Measurements from ENCODE around the gene PTGDR2.
A peak's percentile ranks its signal among the peaks of the same experiment; 100 is the strongest.

The PTGDR2 gene

GRCh38 chr11:60831143-60831500 is 24.6 kb downstream of the PTGDR2 start:
- Histone ChIP-seq H3K4me3 (replicated peaks; ENCODE audit: insufficient read depth, low read length) (no peak overlapping the region), H3K27me3 (ENCODE audit: insufficient read depth, poor library complexity, severe bottlenecking) (no peaks in the 10 kb centered on the region), H3K27ac (replicated peaks) (no peak overlapping the region)
- DNase-seq (ENCODE audit: low read depth in 1 of 2, low spot score in 1 of 2), result peak; percentile 56 to 81
- peak; percentile 87 for TF ChIP-seq CTCF (IDR thresholded peaks at IDR 0.05; ENCODE audit: insufficient read depth, low read length)
- TF ChIP-seq GABPA (IDR thresholded peaks at IDR 0.05; ENCODE audit: low read depth), result no peak

GRCh38 chr11:60830478-60831142 is 25.1 kb downstream of the PTGDR2 start:
- H3K27me3 ChIP-seq (ENCODE audit: insufficient read depth, poor library complexity, severe bottlenecking), result no peaks in the 10 kb centered on the region
- TF ChIP-seq GABPA (IDR thresholded peaks at IDR 0.05; ENCODE audit: low read depth) (no peak), REST (IDR thresholded peaks at IDR 0.05; ENCODE audit: insufficient replicate concordance, low read depth) (no peak), SPI1 (IDR thresholded peaks at IDR 0.05; ENCODE audit: borderline replicate concordance, low read depth) (peak; percentile 60), POLR2AphosphoS5 (IDR thresholded peaks at IDR 0.05; ENCODE audit: low read depth) (no peak), CTCF (IDR thresholded peaks at IDR 0.05; ENCODE audit: insufficient read depth, low read length) (no peak)
- no peak overlapping the region for H3K4me3 ChIP-seq (replicated peaks; ENCODE audit: insufficient read depth, low read length)
- H3K27ac ChIP-seq (replicated peaks), result no peak overlapping the region
- DNase-seq (ENCODE audit: low read depth in 1 of 2, low spot score in 1 of 2), result peak in 1 of 2 experiments; percentile 60

- no peak for DNase-seq (ENCODE audit: low read depth in 1 of 2, low spot score in 1 of 2)
- no peaks in the 10 kb centered on the region for H3K27me3 ChIP-seq (ENCODE audit: insufficient read depth, poor library complexity, severe bottlenecking)
- TF ChIP-seq GABPA (IDR thresholded peaks at IDR 0.05; ENCODE audit: low read depth), result no peak
- TF ChIP-seq REST (IDR thresholded peaks at IDR 0.05; ENCODE audit: insufficient replicate concordance, low read depth), result no peak
- no peak for TF ChIP-seq POLR2AphosphoS5 (IDR thresholded peaks at IDR 0.05; ENCODE audit: low read depth)
- TF ChIP-seq CTCF (IDR thresholded peaks at IDR 0.05; ENCODE audit: insufficient read depth, low read length), result no peak
- TF ChIP-seq SPI1 (IDR thresholded peaks at IDR 0.05; ENCODE audit: borderline replicate concordance, low read depth), result no peak
- H3K27ac ChIP-seq (replicated peaks), result no peak overlapping the region
- no peak overlapping the region for H3K4me3 ChIP-seq (replicated peaks; ENCODE audit: insufficient read depth, low read length)
Observed at GRCh38 chr11:60825790-60826189, 30.0 kb downstream of the PTGDR2 start.

GRCh38 chr11:60825118-60825517 is 30.6 kb downstream of the PTGDR2 start:
- H3K4me3 ChIP-seq (replicated peaks; ENCODE audit: insufficient read depth, low read length), result no peak overlapping the region
- DNase-seq (ENCODE audit: low read depth in 1 of 2, low spot score in 1 of 2), result no peak
- H3K27me3 ChIP-seq (ENCODE audit: insufficient read depth, poor library complexity, severe bottlenecking), result no peaks in the 10 kb centered on the region
- no peak for TF ChIP-seq POLR2AphosphoS5 (IDR thresholded peaks at IDR 0.05; ENCODE audit: low read depth)
- TF ChIP-seq CTCF (IDR thresholded peaks at IDR 0.05; ENCODE audit: insufficient read depth, low read length), result no peak
- no peak for TF ChIP-seq GABPA (IDR thresholded peaks at IDR 0.05; ENCODE audit: low read depth)
- TF ChIP-seq REST (IDR thresholded peaks at IDR 0.05; ENCODE audit: insufficient replicate concordance, low read depth), result no peak
- no peak for TF ChIP-seq SPI1 (IDR thresholded peaks at IDR 0.05; ENCODE audit: borderline replicate concordance, low read depth)
- no peak overlapping the region for H3K27ac ChIP-seq (replicated peaks)

Data from HL-60 (cell line).